A172 (cell line): Measurements from ENCODE around the gene SLCO2A1. TPM values are rescaled to one million over a fixed set of nuclear protein-coding genes. Genes with fewer than 3 reads are reported as not detected.
A peak's percentile ranks its signal among the peaks of the same experiment; 100 is the strongest.

ENCODE experiments used
- DNase-seq: peaks from one replicate; pipeline ENCODE4 v3.0.0-alpha.2; 2015; ENCODE audit warnings: low spot score
- total RNA-seq: library from RNA; depleted of rRNA; stranded (reverse); fragments of >200 nt; shearing (Covaris generic); gene quantifications from 2 replicates; pipeline ENCODE4 v1.2.3, GENCODE V29; 2014

SLCO2A1 gene
- total RNA-seq, 1 experiment from 2014 or later: not detected

GRCh38 chr3:133999891-134000685, 29.6 kb downstream of the SLCO2A1 start:
- DNase-seq: no peak

- DNase-seq: no peak
These were observed 31.0 kb downstream of the SLCO2A1 start for GRCh38 chr3:133998691-133999241.

GRCh38 chr3:133997871-133998635, 31.7 kb downstream of the SLCO2A1 start:
- DNase-seq: no peak

- DNase-seq: no peak
These were observed 32.7 kb downstream of the SLCO2A1 start for GRCh38 chr3:133996996-133997395.

- DNase-seq: no peak
These were observed 33.5 kb downstream of the SLCO2A1 start for GRCh38 chr3:133996251-133996661.

GRCh38 chr3:133995264-133995663, 34.5 kb downstream of the SLCO2A1 start:
- no peak for DNase-seq

GRCh38 chr3:133994166-133994890, 35.4 kb downstream of the SLCO2A1 start:
- DNase-seq: no peak

- no peak for DNase-seq
These were observed 36.6 kb downstream of the SLCO2A1 start for GRCh38 chr3:133992951-133993620.

- DNase-seq: no peak
These were observed 37.3 kb downstream of the SLCO2A1 start for GRCh38 chr3:133992381-133992780.

GRCh38 chr3:133991637-133992036, 38.1 kb downstream of the SLCO2A1 start:
- peak; percentile 51 for DNase-seq

GRCh38 chr3:133991209-133991608, 38.5 kb downstream of the SLCO2A1 start:
- no peak for DNase-seq

GRCh38 chr3:133989936-133990702, 39.6 kb downstream of the SLCO2A1 start:
- no peak for DNase-seq

- no peak for DNase-seq
These were observed 41.0 kb downstream of the SLCO2A1 start for GRCh38 chr3:133988631-133989161.

- no peak for DNase-seq
These were observed 41.7 kb downstream of the SLCO2A1 start for GRCh38 chr3:133987948-133988484.

- no peak for DNase-seq
These were observed 42.6 kb downstream of the SLCO2A1 start for GRCh38 chr3:133987136-133987535.

- no peak for DNase-seq
These were observed 43.4 kb downstream of the SLCO2A1 start for GRCh38 chr3:133986311-133986710.

GRCh38 chr3:133984975-133985374, 44.8 kb downstream of the SLCO2A1 start:
- no peak for DNase-seq

GRCh38 chr3:133983576-133984560, 45.9 kb downstream of the SLCO2A1 start:
- no peak for DNase-seq

- no peak for DNase-seq
These were observed 46.6 kb downstream of the SLCO2A1 start for GRCh38 chr3:133983126-133983525.
